ENCODE data around the gene TLE5.

DNA sequence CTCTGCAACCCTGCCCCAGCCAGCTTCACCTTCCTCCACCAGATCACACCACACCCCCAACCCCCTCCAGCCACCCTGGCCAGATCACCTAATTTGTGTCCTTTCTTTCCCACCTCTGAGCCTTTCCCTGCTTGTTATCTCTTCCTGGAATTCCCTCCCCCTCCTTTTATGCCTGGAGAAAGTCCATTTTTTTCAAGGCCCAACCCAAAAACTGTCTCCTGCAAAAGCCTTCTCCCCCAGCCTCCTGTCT is 28.0 kb downstream of the TLE5 start:
- TF ChIP-seq MXI1 (IDR thresholded peaks at IDR 0.05; ENCODE audit: borderline replicate concordance, low read depth, low read length), result no peak
- TF ChIP-seq, protein P1, sequence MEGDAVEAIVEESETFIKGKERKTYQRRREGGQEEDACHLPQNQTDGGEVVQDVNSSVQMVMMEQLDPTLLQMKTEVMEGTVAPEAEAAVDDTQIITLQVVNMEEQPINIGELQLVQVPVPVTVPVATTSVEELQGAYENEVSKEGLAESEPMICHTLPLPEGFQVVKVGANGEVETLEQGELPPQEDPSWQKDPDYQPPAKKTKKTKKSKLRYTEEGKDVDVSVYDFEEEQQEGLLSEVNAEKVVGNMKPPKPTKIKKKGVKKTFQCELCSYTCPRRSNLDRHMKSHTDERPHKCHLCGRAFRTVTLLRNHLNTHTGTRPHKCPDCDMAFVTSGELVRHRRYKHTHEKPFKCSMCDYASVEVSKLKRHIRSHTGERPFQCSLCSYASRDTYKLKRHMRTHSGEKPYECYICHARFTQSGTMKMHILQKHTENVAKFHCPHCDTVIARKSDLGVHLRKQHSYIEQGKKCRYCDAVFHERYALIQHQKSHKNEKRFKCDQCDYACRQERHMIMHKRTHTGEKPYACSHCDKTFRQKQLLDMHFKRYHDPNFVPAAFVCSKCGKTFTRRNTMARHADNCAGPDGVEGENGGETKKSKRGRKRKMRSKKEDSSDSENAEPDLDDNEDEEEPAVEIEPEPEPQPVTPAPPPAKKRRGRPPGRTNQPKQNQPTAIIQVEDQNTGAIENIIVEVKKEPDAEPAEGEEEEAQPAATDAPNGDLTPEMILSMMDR (conservative IDR thresholded peaks at IDR 0.05; ENCODE audit: low read depth, low read length), result no peak
- TF ChIP-seq RAD21 (IDR thresholded peaks at IDR 0.05; ENCODE audit: low read length), result no peak
- TF ChIP-seq, protein P2, sequence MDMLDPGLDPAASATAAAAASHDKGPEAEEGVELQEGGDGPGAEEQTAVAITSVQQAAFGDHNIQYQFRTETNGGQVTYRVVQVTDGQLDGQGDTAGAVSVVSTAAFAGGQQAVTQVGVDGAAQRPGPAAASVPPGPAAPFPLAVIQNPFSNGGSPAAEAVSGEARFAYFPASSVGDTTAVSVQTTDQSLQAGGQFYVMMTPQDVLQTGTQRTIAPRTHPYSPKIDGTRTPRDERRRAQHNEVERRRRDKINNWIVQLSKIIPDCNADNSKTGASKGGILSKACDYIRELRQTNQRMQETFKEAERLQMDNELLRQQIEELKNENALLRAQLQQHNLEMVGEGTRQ (IDR thresholded peaks at IDR 0.05; ENCODE audit: low read depth, low read length), result no peak
- TF ChIP-seq CEBPB (IDR thresholded peaks at IDR 0.05; ENCODE audit: low read depth, low read length), result no peak
- no peak for TF ChIP-seq MAFK (IDR thresholded peaks at IDR 0.05; ENCODE audit: low read depth, low read length)
- no peak for TF ChIP-seq RFX5 (IDR thresholded peaks at IDR 0.05; ENCODE audit: low read depth, low read length)
- TF ChIP-seq FOS (IDR thresholded peaks at IDR 0.05; ENCODE audit: low read depth, low read length), result no peak

Data from IMR-90 (cell line).